Fibroblast of peridontal ligament (primary cell): ENCODE data around the gene WWC1.
"Not testable (repeated sequence)": the region's sequence is repeated elsewhere in the genome, so short reads cannot be mapped to it uniquely, and the experiment has no call there.

Experiments used
- DNase-seq: peaks from one replicate; pipeline ENCODE4 v3.0.0-alpha.2; 2010; ENCODE audit errors: extremely low read depth

Gene WWC1

DNA sequence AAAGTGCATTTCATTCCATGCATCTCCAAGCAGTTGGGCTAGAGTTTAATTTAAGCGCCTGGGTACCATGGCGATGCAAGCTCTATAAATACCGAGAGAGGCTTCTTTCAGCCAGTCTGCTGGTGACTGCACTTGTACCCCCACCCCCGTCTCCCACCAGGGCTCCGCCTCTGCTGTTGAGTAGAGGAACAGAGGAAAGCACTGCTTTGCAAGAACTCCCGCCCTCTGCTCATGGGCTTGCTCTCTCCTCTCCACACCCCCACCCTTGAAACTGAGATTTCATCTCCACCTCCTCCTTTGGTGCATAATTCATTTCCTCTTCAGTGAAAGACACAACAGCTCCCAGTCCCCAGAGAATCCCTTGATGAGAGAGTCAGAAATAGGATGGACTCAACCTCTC is 5.1 kb upstream of the WWC1 start:
- no peak for DNase-seq

DNA sequence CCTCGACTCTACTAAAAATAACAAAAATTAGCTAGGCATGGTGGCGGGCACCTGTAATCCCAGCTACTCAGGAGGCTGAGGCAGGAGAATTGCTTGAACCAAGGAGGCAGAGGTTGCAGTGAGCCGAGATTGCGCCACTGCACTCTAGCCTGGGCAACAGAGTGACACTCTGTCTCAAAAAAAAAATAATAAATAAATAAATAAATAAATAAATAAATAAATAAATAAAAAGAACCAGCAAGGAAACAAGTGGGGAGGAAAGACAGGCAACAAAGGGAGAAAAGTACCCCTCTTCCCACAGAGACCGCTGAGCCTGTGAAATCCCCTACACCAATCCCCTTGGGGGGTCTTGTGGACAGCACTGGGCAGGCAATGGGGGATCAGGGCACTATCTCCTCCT is 4.6 kb upstream of the WWC1 start:
- not testable (repeated sequence) for DNase-seq

DNA sequence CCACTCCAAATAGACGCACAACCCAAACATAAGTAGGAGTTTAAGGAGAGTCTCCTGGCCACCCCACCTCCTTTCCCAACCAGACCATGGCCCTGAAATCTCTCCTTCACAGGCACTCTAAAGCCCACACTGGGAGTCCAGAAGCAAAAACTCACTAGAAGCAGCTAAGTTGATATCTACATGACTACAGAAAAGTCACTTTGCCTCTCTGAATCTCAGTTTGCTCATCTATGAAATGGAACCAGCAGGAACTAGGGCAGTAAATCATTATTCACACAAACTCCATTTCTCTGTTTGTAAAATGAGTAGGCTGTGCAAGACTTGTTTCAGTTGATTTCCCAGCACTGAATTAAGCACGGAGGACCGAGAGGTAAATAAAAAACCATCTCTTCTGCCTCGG is 4.1 kb upstream of the WWC1 start:
- no peak for DNase-seq

- DNase-seq, result no peak
Measured at GRCh38 chr5:168288349-168289245, 2.8 kb upstream of the WWC1 start.

DNA sequence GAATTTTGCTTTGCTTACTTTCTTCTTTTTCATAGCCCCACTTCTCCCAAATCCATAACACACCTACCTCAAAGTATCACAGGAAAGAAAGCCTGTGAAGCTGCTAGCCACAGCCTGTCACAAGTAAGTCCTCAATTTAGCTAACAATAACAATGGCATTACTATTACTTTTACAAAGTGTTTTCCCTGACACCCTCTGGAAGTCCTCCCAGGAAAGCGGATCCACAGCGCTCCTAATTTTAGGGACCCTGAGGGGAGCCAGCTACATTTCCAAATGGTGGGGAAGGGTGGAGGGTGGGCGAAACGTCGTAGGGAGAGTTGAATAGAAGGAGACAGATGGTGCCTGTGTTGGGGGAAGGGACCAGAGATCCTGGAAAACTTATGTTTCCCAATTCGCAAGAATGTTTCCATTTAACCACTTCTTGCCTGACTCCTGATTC is 523 bp upstream of the WWC1 start:
- DNase-seq, result peak; percentile 38

- no peak for DNase-seq
Measured at GRCh38 chr5:168291964-168292785, 730 bp downstream of the WWC1 start.

DNA sequence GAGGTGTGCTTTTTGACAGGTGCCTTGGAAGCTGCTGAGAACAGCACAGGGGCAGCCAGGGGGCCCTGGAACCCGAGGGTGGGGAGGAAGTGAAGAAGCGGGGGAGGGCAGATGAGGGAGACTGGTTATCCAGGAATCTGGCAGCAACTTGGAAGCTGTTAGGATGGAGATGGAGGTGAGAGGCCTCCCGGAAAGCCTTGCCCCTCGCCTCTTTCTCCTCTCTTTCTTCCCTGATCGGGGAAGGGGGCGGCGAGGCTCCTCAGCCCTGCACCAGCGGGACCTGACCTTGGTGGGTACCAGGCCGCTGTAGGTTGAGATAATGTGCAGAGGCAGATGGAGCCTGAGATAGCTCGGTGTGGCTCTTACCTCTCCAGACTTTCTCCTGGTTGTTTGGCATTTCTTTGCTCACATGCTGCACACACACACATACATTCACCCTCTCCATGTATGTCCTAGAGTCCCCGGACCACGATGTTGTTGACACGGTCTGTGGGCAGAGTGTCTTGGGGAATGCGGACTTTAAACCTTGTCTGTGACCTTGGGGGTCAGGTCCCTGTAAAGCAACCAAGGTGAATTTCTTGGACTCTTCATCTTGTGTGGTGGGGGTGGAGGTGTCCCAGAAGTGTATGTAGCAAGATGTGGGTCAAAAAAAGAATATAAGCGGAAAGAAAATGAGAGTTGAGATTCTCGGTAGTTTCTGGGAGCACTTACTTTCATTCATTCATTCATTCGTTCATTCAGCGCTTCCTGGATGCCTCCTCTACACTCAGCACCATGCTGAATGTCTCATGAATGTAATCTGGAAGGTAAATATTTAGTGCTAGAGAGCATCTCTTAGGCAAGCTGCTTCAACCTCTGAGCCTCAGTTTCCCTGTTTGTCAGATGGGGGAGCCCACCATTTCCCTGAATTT is 1.6 kb downstream of the WWC1 start:
- no peak for DNase-seq

DNA sequence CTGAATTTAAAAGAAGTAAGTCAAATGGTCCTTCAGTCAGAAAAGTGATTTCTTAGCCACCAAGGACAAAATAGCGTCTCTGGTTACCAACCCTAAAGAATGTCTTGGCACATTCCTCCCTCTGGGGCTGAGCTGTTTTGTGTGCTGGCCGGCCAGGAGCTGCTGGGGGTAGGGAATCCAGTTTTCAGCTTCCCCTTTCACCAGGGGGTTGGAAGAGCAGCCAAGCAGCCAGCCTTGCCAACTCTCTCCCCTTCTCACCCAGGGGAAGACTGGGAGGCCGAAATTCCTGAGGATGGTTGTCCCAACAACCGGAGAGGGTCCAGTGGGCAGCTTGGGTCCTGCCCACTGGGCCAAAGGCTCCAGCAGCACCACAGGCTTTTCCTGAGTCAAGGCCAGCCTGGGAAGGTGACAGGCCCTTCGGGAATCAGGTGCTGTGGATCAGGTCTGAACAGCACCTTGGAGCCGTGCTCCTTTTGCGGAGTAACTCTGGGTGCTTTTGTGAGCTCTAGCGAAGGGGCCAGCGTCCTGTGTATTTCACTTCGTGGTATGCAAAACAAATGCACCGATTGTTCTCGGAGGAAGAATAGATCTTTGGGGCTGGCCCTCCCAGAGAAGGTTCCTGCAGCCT is 4.2 kb downstream of the WWC1 start:
- DNase-seq, result peak; percentile 88

DNA sequence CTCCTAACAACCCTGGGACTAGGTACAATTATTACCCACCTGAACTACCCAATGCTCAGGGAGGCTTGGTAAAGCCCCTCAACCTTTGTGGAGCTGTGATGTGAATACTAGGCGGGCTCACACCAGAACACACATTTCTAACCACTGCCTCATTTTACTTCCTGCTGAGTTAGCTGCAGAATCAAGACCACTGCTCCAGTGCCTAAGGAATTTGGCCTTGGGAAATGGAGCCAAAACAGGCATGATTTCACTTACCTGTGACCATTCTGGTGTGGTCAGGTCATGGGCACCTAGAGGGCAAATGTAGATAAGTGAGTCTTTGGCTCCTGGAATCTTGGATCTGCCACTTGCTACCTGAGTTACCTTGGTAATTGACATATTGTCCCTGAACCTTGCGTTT is 5.2 kb downstream of the WWC1 start:
- no peak for DNase-seq

DNA sequence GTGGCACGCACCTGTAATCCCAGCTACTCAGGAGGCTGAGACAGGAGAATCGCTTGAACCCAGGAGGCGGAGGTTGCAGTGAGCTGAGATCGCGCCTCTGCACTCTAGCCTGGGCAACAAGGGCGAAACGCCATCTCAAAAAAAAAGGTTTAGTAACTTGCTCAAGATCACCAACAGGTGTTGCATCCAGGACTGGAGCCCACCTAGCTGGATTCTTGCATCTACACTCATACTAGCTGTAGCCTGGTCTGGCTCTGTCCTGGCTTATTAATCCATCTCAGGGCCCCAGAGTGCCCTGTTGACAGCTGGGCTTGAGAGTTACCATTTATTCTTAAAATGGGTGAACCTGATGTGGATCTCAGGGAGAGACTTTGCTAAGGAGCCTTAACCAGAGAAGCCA is 7.5 kb downstream of the WWC1 start:
- no peak for DNase-seq

- DNase-seq, result no peak
Measured at GRCh38 chr5:168299372-168299771, 7.9 kb downstream of the WWC1 start.

DNA sequence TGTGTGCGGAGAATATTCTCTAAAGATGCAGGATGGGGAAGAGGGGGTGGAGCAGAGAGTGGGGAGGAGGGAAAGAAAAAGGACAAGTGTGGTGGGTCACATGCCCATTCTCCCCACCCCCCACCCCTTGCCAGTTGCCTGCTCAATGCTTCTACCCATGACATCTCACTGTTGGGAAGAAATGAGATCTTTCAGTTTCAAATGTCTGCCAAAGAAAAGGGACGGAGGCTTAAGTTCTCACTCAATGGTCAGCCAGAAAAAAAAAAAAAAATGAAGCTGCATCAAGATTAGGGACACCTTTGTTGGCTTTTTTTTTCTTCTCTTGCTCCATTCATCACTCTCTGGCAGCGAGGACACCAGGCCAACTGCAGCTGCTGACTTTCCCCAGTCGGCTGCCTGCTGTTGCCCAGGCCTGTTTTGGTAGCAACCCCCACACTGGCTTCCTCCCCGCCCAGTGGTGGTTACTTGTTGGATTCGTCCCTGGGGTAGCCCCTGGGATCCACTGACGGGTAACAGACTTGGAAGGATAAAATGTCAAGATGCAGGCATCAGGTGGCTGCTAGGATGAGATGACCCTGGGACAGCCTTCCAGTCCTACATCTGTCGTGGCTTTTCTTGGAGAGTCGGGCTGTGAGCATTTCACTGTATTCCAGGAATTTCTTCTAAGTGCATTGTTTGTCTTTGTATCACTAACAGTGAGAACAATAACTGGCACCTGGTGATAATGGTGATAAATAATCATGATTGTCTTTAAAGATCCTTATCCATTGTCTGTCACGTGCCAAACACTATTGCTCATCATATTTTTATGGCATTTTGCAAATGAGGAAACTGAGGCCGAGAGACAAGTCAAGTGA is 9.1 kb downstream of the WWC1 start:
- DNase-seq, result no peak

DNA sequence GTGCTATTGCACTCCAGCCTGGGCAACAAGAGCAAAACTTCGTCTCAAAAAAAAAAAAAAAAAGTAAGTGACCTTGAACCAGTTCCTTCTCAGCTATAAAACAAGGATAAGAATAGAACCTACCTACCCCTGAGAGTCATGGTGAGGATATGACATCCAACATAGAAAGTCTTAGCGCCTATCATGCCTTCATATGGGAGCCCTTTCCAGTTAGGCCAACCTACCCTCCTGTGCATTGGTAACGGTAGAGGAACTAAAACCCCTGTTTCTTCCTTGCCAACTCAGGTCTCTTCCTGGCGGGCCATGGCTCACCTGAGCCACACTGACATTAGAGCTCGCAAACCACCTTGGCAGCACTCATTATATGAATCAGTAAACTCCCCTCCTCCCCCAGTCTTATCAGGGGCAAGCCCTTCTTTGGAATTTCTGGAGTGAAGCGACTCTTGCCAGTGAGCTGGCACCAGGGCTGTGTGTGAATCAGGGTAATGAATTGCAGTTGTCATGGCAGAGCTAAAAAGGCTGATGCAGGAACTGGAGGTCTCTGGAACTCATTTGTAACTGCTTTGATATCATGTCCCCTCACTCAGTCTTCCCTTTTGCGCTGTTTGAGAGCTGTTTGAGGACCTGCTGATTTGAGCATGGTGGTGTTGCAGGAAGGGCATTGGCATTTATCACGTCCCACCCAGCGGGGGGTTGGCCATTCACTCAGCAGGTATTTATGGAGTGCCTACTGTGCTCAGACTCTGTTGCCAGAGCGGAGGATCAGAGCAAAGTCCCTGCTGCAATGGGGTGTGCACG is 10.3 kb downstream of the WWC1 start:
- no peak for DNase-seq

GRCh38 chr5:168302785-168303184 is 11.3 kb downstream of the WWC1 start:
- no peak for DNase-seq

DNA sequence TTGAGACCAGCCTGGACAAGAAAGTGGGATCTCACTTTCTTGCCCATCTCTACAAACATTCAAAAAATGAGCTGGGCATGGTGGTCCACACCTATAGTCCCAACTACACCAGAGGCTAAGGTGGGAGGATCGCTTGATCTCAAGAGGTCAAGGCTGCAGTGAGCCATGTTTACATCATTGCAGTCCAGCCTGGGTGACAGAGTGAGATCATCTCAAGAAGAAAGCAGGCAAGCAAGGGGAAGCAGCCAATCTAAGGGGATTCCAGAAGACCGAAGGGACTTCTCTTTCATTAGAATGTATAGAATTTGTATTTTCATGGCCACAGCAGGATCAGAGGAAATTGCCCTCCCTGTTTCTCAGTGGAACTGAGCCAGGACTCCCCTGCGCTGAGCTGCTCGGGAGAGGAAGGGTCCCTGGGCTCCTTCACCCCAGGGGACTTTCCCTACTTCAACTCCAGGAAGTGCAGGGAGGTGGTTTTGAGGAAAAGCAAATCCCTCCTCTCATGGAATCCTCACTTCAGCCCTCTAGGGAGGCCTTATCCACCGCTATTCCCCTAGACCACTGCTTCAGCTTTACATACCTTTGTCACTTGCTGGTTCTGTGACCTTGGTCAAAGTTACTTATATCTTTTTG is 12.1 kb downstream of the WWC1 start:
- DNase-seq, result no peak

- DNase-seq, result no peak
Measured at GRCh38 chr5:168304349-168304748, 12.9 kb downstream of the WWC1 start.

DNA sequence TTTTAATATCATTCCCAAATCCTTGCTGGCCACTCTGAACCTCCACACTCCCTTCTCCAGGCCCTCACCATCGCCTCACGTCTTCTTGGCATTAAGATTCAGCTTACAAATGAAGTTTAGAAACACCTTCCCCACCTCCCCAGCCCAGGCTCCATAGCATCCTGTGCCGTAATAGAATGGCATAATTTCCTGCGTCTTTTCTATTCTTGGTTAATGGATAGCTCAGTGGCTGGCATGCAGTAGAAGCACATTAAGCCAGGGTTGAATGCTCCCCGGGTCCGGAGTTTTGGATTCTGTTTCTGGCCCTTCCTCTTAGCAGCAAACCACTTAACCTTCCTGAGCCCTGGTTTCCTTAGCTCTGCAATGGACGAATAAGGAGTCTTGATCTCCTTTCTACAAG is 13.8 kb downstream of the WWC1 start:
- no peak for DNase-seq

DNA sequence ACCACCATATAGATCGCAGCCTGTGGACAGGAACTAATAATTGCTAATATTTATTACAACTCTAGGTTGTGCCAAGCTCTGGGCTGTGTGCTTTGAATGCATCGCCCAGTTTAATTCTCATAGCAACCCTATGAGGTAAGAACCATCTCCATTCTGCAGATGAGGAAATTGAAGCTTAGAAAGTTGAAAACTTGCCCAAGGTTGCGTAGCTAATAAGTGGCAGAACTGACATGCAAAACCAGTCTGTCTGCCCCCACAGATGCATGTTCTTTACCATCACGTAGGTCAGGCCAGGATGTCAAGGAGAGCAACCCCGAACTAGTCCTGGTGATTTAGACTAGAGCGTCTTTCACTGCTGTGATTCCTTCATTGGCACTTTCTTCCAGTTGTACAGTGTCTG is 15.6 kb downstream of the WWC1 start:
- no peak for DNase-seq

DNA sequence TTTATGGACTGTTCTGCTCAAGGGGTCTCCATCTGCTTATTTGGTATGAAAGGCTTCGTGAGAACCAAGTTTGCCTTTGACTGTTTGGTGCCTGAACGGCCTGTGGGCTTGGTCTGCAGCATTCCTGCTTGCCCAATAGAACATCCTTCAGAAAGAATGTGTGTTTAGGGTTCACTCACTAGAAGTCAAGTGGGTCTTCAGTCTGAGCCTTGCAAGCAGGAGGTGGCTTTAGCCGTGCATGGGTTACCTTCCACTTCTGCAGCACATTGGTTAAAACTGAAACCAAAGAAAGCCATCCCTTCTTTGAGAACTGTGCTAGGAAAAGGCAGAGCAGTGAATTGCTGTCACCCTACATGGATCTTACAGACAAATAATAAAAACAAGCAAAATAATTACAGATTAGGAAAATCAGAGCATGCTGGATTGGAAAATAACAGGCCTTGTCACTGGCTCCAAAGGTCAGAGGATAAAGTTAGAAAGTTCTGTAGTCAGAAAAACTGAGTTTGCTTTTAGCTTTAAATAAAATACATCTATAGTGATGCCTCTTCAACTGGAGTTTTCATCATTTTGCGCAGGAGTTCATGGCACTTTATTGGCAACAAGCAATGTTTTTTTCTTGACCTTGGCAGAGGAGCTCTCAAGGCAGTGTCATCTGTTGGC is 16.6 kb downstream of the WWC1 start:
- DNase-seq, result no peak
